Caco-2 (cell line): ENCODE measurements around the gene INO80. TPM values are rescaled to one million over a fixed set of nuclear protein-coding genes. Genes with fewer than 3 reads are reported as not detected.

ENCODE experiments used
- BruUV-seq: library from RNA; stranded (reverse); fragments of 400-500 nt; replicated peaks from 2 replicates; lab custom pipeline; 2021; lab: Mats Ljungman, UMichigan
- CTCF ChIA-PET: fragments of 300-600 bp; sonication (Branson Sonifier 250); formaldehyde crosslinking; loops from one replicate; lab custom pipeline; 2022; ENCODE audit warnings: antibody characterized with exemption; lab: Charles Lee
- POLR2A ChIA-PET: fragments of 300-600 bp; sonication (Branson Sonifier 250); formaldehyde crosslinking; loops from one replicate; lab custom pipeline; 2022; ENCODE audit warnings: antibody characterized with exemption; lab: Charles Lee
- DNase-seq, 2 experiments: peaks; one replicate each; pipeline versions ENCODE4 v3.0.0 to v3.0.0-alpha.2; 2020 to 2022
- H3K27me3 ChIP-seq: replicated peaks from 2 replicates; pipeline ENCODE4 v1.6.0; 2011; ENCODE audit warnings: low read length; ENCODE audit not compliant: control insufficient read depth, insufficient read depth
- H3K36me3 ChIP-seq: 2 replicates; pipeline ENCODE4 v1.5.1; 2011; ENCODE audit warnings: low read length; ENCODE audit not compliant: control insufficient read depth, insufficient read depth
- H3K4me1 ChIP-seq: fragments of 250-450 bp; sonication (Bioruptor Pico); 2 replicates; pipeline ENCODE4 v1.5.1; 2020; ENCODE audit warnings: mild to moderate bottlenecking
- H3K4me3 ChIP-seq: 2 replicates; pipeline ENCODE4 v1.5.1; 2011; ENCODE audit warnings: low read depth, mild to moderate bottlenecking, control low read depth, low read length
- H3K9me3 ChIP-seq: fragments of 250-450 bp; sonication (Bioruptor Pico); 2 replicates; pipeline ENCODE4 v1.5.1; 2020; ENCODE audit warnings: mild to moderate bottlenecking, moderate library complexity
- H3K27ac Mint-ChIP-seq: one replicate; pipeline ENCODE4 v1.8.0; 2022; ENCODE audit warnings: mixed read lengths; ENCODE audit not compliant: unreplicated experiment
- H3K27me3 Mint-ChIP-seq: one replicate; pipeline ENCODE4 v1.8.0; 2022; ENCODE audit warnings: mixed read lengths; ENCODE audit not compliant: insufficient read depth, unreplicated experiment
- H3K36me3 Mint-ChIP-seq: one replicate; pipeline ENCODE4 v1.8.0; 2022; ENCODE audit warnings: mild to moderate bottlenecking, mixed read lengths; ENCODE audit not compliant: insufficient read depth, unreplicated experiment
- H3K4me1 Mint-ChIP-seq: one replicate; pipeline ENCODE4 v1.8.0; 2022; ENCODE audit warnings: low read depth, mixed read lengths; ENCODE audit not compliant: unreplicated experiment
- H3K4me3 Mint-ChIP-seq: one replicate; pipeline ENCODE4 v1.8.0; 2022; ENCODE audit warnings: mild to moderate bottlenecking, moderate library complexity, mixed read lengths; ENCODE audit not compliant: unreplicated experiment
- H3K9me3 Mint-ChIP-seq: one replicate; pipeline ENCODE4 v1.8.0; 2022; ENCODE audit warnings: mixed read lengths; ENCODE audit not compliant: unreplicated experiment
- CTCF ChIP-seq, 2 experiments: fragments of 200-600 bp in 1 of 2; IDR thresholded peaks; 1 replicate in 1 of 2; 2 replicates in 1 of 2; pipeline versions ENCODE4 v1.5.1 to v1.8.0; 2011 to 2022; ENCODE audit warnings: antibody characterized with exemption in 1 of 2, control low read depth in 1 of 2, inconsistent platforms in 1 of 2, low read depth in 1 of 2, low read length in 1 of 2, mild to moderate bottlenecking in 1 of 2, moderate library complexity in 1 of 2; ENCODE audit not compliant: insufficient read depth in 1 of 2, severe bottlenecking in 1 of 2, unreplicated experiment in 1 of 2
- intact Hi-C: fragments of 100-400 bp; cut with micrococcal nuclease; formaldehyde crosslinking; loops from one replicate; pipeline ENCODE4 v1.10.0; 2022; ENCODE audit not compliant: unreplicated experiment
- total RNA-seq: library from RNA; stranded (reverse); gene quantifications from 2 replicates; pipeline ENCODE4 v1.2.3, GENCODE V29; 2022

The INO80 gene
- total RNA-seq, 1 experiment from 2014 or later: 24.4 TPM

- TF ChIP-seq CTCF (IDR thresholded peaks at IDR 0.05; ENCODE audit: insufficient read depth in 1 of 2, low read depth in 1 of 2, low read length in 1 of 2, severe bottlenecking in 1 of 2, unreplicated experiment in 1 of 2): no peak
- intact Hi-C loops: loop anchor here (5.0 kb wide), 1 partner anchor 37 kb away; no protein-coding TSS in a partner anchor
- Histone ChIP-seq H3K4me1 (peaks cover 12% of the 10 kb centered on the region), H3K27me3 (no peaks in the 10 kb centered on the region), H3K4me3 (no peak overlapping the region), H3K36me3 (no peaks in the 10 kb centered on the region), H3K9me3 (no peaks in the 10 kb centered on the region)
- H3K4me1 Mint-ChIP-seq: no peaks in the 10 kb centered on the region
- no peak overlapping the region for H3K27ac Mint-ChIP-seq
- no peak overlapping the region for H3K4me3 Mint-ChIP-seq
- H3K9me3 Mint-ChIP-seq: no peaks in the 10 kb centered on the region
- ChIA-PET POLR2A (no interaction called here), CTCF (interaction anchor here (0.9 to 4.3 kb wide), 3 partner anchors 11 to 13 kb away, joined by 3 to 56 read pairs (median 5); no protein-coding TSS in a partner anchor)
- BruUV-seq: no TSS peak
- DNase-seq: no peak
- no peaks in the 10 kb centered on the region for H3K27me3 Mint-ChIP-seq
- peaks cover 6% of the 10 kb centered on the region for H3K36me3 Mint-ChIP-seq
Measured at GRCh38 chr15:40943764-40944365, 172.2 kb downstream of the INO80 start.

GRCh38 chr15:40942878-40943277 lies 173.2 kb downstream of the INO80 start:
- H3K36me3 Mint-ChIP-seq: peaks cover 5% of the 10 kb centered on the region
- DNase-seq: no peak
- CTCF ChIA-PET: interaction anchor here (1.0 to 4.3 kb wide), 8 partner anchors 10 to 76 kb away, joined by 3 to 56 read pairs (median 8); partner anchors contain the start of genes CHAC1 and DLL4

More at GRCh38 chr15:40942878-40943277, 173.2 kb downstream of the INO80 start:
- intact Hi-C loops: loop anchor here (1.0 to 5.0 kb wide), 2 partner anchors 36 to 75 kb away; no protein-coding TSS in a partner anchor
- Mint-ChIP-seq H3K27me3 (no peaks in the 10 kb centered on the region), H3K4me1 (no peaks in the 10 kb centered on the region), H3K4me3 (peak overlapping the region; percentile 79), H3K27ac (no peak overlapping the region), H3K9me3 (no peaks in the 10 kb centered on the region)
- Histone ChIP-seq H3K4me3 (no peak overlapping the region), H3K27me3 (no peaks in the 10 kb centered on the region), H3K4me1 (peaks cover 12% of the 10 kb centered on the region), H3K36me3 (no peaks in the 10 kb centered on the region), H3K9me3 (no peaks in the 10 kb centered on the region)
- POLR2A ChIA-PET: interaction anchor here (0.5 to 2.9 kb wide), 4 partner anchors 10 to 99 kb away, joined by 3 to 33 read pairs (median 6); partner anchors contain the start of genes CHAC1 and SPINT1
- BruUV-seq: no TSS peak
- no peak for TF ChIP-seq CTCF (IDR thresholded peaks at IDR 0.05; ENCODE audit: insufficient read depth in 1 of 2, low read depth in 1 of 2, low read length in 1 of 2, severe bottlenecking in 1 of 2, unreplicated experiment in 1 of 2)
